ENCODE data around the gene NOTCH4. TPM values are rescaled to one million over a fixed set of nuclear protein-coding genes. Genes with fewer than 3 reads are reported as not detected.
"Not testable (repeated sequence)": the region's sequence is repeated elsewhere in the genome, so short reads cannot be mapped to it uniquely, and the experiment has no call there.

The NOTCH4 gene
- total RNA-seq, 1 donor from 2014 or later = 151 TPM

GRCh38 chr6:32214126-32214525 is 9.7 kb downstream of the NOTCH4 start:
- Mint-ChIP-seq H3K27me3 (ENCODE audit: unreplicated experiment) (peaks cover 7% of the 10 kb centered on the region), H3K27ac (ENCODE audit: unreplicated experiment) (peak overlapping the region; percentile 18), H3K4me1 (ENCODE audit: unreplicated experiment) (peaks cover 25% of the 10 kb centered on the region), H3K4me3 (ENCODE audit: unreplicated experiment) (peak overlapping the region; percentile 43), H3K36me3 (ENCODE audit: low read depth, unreplicated experiment) (peaks cover 58% of the 10 kb centered on the region), H3K9me3 (ENCODE audit: unreplicated experiment) (no peaks in the 10 kb centered on the region)
- TF ChIP-seq CTCF (IDR thresholded peaks at IDR 0.05; ENCODE audit: unreplicated experiment) = no peak
- no peak for DNase-seq (ENCODE audit: low spot score)

- peak overlapping the region; percentile 18 for H3K27ac Mint-ChIP-seq (ENCODE audit: unreplicated experiment)
These were observed 10.2 kb downstream of the NOTCH4 start for GRCh38 chr6:32213649-32214048.

GRCh38 chr6:32212076-32212760 is 11.6 kb downstream of the NOTCH4 start:
- Mint-ChIP-seq H3K4me3 (ENCODE audit: unreplicated experiment) (peak overlapping the region; percentile 79), H3K9me3 (ENCODE audit: unreplicated experiment) (no peaks in the 10 kb centered on the region), H3K27me3 (ENCODE audit: unreplicated experiment) (peaks cover 7% of the 10 kb centered on the region), H3K27ac (ENCODE audit: unreplicated experiment) (no peak overlapping the region), H3K36me3 (ENCODE audit: low read depth, unreplicated experiment) (peaks cover 59% of the 10 kb centered on the region), H3K4me1 (ENCODE audit: unreplicated experiment) (peaks cover 17% of the 10 kb centered on the region)
- no peak for TF ChIP-seq CTCF (IDR thresholded peaks at IDR 0.05; ENCODE audit: unreplicated experiment)
- DNase-seq (ENCODE audit: low spot score) = no peak

More at GRCh38 chr6:32213649-32214048, 10.2 kb downstream of the NOTCH4 start:
- peaks cover 7% of the 10 kb centered on the region for H3K27me3 Mint-ChIP-seq (ENCODE audit: unreplicated experiment)
- peaks cover 22% of the 10 kb centered on the region for H3K4me1 Mint-ChIP-seq (ENCODE audit: unreplicated experiment)
- no peak for DNase-seq (ENCODE audit: low spot score)
- no peak for TF ChIP-seq CTCF (IDR thresholded peaks at IDR 0.05; ENCODE audit: unreplicated experiment)
- H3K9me3 Mint-ChIP-seq (ENCODE audit: unreplicated experiment) = no peaks in the 10 kb centered on the region
- no peak overlapping the region for H3K4me3 Mint-ChIP-seq (ENCODE audit: unreplicated experiment)
- H3K36me3 Mint-ChIP-seq (ENCODE audit: low read depth, unreplicated experiment) = peaks cover 58% of the 10 kb centered on the region

- H3K9me3 Mint-ChIP-seq (ENCODE audit: unreplicated experiment); H3K27ac Mint-ChIP-seq (ENCODE audit: unreplicated experiment); H3K4me3 Mint-ChIP-seq (ENCODE audit: unreplicated experiment); DNase-seq (ENCODE audit: low spot score); H3K27me3 Mint-ChIP-seq (ENCODE audit: unreplicated experiment): not testable (repeated sequence)
- Mint-ChIP-seq H3K4me1 (ENCODE audit: unreplicated experiment) (peaks cover 12% of the 10 kb centered on the region), H3K36me3 (ENCODE audit: low read depth, unreplicated experiment) (peaks cover 57% of the 10 kb centered on the region)
These were observed 12.4 kb downstream of the NOTCH4 start for GRCh38 chr6:32211432-32211831.

- Mint-ChIP-seq H3K4me3 (ENCODE audit: unreplicated experiment) (peak overlapping the region; percentile 52), H3K9me3 (ENCODE audit: unreplicated experiment) (no peaks in the 10 kb centered on the region), H3K27me3 (ENCODE audit: unreplicated experiment) (peaks cover 7% of the 10 kb centered on the region), H3K4me1 (ENCODE audit: unreplicated experiment) (peaks cover 4% of the 10 kb centered on the region), H3K27ac (ENCODE audit: unreplicated experiment) (peak overlapping the region; percentile 24), H3K36me3 (ENCODE audit: low read depth, unreplicated experiment) (peaks cover 54% of the 10 kb centered on the region)
- no peak for DNase-seq (ENCODE audit: low spot score)
- no peak for TF ChIP-seq CTCF (IDR thresholded peaks at IDR 0.05; ENCODE audit: unreplicated experiment)
These were observed 13.7 kb downstream of the NOTCH4 start for GRCh38 chr6:32210191-32210601.
